Measurements from ENCODE around the gene GPR37. TPM values are rescaled to one million over a fixed set of nuclear protein-coding genes. Genes with fewer than 3 reads are reported as not detected.

Gene GPR37
- total RNA-seq, 1 donor from 2014 or later: 9.8 TPM

DNA sequence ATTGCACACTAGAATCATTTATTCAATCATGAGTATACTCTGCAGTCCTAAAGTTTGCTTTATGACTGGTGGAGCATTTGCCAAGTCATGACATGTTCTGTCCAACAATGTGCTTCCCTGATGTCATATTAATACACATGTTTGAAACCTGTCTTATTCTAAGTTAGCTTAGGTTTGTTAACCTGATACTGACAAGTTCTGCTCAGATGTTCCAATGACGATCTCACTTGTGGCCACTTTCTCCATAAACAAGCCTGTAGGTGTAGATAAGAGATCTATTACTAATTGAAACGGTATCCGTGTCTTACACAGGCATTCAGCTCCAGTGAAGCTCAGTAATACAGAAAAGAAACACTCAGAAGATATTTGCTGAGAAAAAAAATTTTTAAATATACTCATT, 64.9 kb downstream of the GPR37 start:
- H3K4me1 Mint-ChIP-seq (ENCODE audit: low read depth, unreplicated experiment): peaks cover 19% of the 10 kb centered on the region
- no peak for FAIRE-seq

DNA sequence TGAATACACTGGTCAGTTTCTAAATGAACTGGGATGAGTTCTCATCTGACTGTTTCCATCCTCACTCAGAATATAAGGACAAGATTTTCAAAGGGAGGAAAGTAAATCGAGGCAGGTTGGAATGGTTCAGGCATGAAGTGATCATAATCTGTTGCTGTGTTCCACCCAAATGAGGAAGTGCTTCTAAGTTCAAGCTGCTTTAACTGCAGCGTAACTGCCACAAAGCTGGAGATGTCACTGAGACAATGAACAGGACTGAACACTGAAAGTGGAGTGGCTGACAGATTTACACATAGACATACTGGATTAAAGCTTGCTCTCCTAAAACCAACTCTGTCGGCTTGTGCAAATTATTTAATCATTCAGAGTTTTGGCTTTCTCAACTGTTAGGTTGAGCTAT, 66.6 kb downstream of the GPR37 start:
- Histone ChIP-seq H3K4me1 (ENCODE audit: insufficient read depth, low read length) (no peaks in the 10 kb centered on the region), H3K27me3 (ENCODE audit: insufficient read depth, low read length) (no peaks in the 10 kb centered on the region), H4K20me1 (ENCODE audit: insufficient read depth, low read length) (no peaks in the 10 kb centered on the region), H3K36me3 (ENCODE audit: insufficient read depth, low read length) (no peaks in the 10 kb centered on the region), H3K9me3 (ENCODE audit: insufficient read depth, low read depth, low read length) (no peaks in the 10 kb centered on the region), H3K4me3 (ENCODE audit: insufficient read depth, low read depth, low read length) (no peak overlapping the region), H3K27ac (ENCODE audit: low read depth, low read length) (no peak overlapping the region), H3K4me2 (ENCODE audit: low read length) (no peak overlapping the region), H3K9ac (ENCODE audit: low read length) (no peak overlapping the region), H2AFZ (ENCODE audit: low read depth, low read length) (no peak overlapping the region), H3K79me2 (ENCODE audit: insufficient read depth, low read length) (no peaks in the 10 kb centered on the region)
- DNase-seq (ENCODE audit: low read depth) (no peak), FAIRE-seq (no peak)
- no peak for TF ChIP-seq EZH2 (IDR thresholded peaks at IDR 0.05; ENCODE audit: insufficient read depth, low read length)
- TF ChIP-seq, protein P1, sequence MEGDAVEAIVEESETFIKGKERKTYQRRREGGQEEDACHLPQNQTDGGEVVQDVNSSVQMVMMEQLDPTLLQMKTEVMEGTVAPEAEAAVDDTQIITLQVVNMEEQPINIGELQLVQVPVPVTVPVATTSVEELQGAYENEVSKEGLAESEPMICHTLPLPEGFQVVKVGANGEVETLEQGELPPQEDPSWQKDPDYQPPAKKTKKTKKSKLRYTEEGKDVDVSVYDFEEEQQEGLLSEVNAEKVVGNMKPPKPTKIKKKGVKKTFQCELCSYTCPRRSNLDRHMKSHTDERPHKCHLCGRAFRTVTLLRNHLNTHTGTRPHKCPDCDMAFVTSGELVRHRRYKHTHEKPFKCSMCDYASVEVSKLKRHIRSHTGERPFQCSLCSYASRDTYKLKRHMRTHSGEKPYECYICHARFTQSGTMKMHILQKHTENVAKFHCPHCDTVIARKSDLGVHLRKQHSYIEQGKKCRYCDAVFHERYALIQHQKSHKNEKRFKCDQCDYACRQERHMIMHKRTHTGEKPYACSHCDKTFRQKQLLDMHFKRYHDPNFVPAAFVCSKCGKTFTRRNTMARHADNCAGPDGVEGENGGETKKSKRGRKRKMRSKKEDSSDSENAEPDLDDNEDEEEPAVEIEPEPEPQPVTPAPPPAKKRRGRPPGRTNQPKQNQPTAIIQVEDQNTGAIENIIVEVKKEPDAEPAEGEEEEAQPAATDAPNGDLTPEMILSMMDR (IDR thresholded peaks at IDR 0.05; ENCODE audit: insufficient read depth, low read depth, low read length): no peak
- Mint-ChIP-seq H3K27ac (ENCODE audit: unreplicated experiment) (no peak overlapping the region), H3K4me1 (ENCODE audit: low read depth, unreplicated experiment) (peaks cover 19% of the 10 kb centered on the region), H3K36me3 (ENCODE audit: low read depth, unreplicated experiment) (no peaks in the 10 kb centered on the region), H3K9me3 (ENCODE audit: unreplicated experiment) (peaks cover 4% of the 10 kb centered on the region), H3K4me3 (ENCODE audit: unreplicated experiment) (no peak overlapping the region), H3K27me3 (ENCODE audit: low read depth, unreplicated experiment) (no peaks in the 10 kb centered on the region)

More for the DNA sequence above, 64.9 kb downstream of the GPR37 start:
- no peaks in the 10 kb centered on the region for H3K36me3 ChIP-seq (ENCODE audit: insufficient read depth, low read length)
- Mint-ChIP-seq H3K9me3 (ENCODE audit: unreplicated experiment) (peaks cover 5% of the 10 kb centered on the region), H3K36me3 (ENCODE audit: low read depth, unreplicated experiment) (no peaks in the 10 kb centered on the region), H3K4me3 (ENCODE audit: unreplicated experiment) (no peak overlapping the region), H3K27ac (ENCODE audit: unreplicated experiment) (no peak overlapping the region), H3K27me3 (ENCODE audit: low read depth, unreplicated experiment) (no peaks in the 10 kb centered on the region)
- H3K27ac ChIP-seq (ENCODE audit: low read depth, low read length): no peak overlapping the region
- H3K4me3 ChIP-seq (ENCODE audit: insufficient read depth, low read depth, low read length): no peak overlapping the region
- DNase-seq (ENCODE audit: low read depth): peak; percentile 52
- no peaks in the 10 kb centered on the region for H4K20me1 ChIP-seq (ENCODE audit: insufficient read depth, low read length)
- H2AFZ ChIP-seq (ENCODE audit: low read depth, low read length): no peak overlapping the region
- no peaks in the 10 kb centered on the region for H3K79me2 ChIP-seq (ENCODE audit: insufficient read depth, low read length)
- H3K4me1 ChIP-seq (ENCODE audit: insufficient read depth, low read length): no peaks in the 10 kb centered on the region
- TF ChIP-seq, protein P1 (IDR thresholded peaks at IDR 0.05; ENCODE audit: insufficient read depth, low read depth, low read length): no peak
- TF ChIP-seq EZH2 (IDR thresholded peaks at IDR 0.05; ENCODE audit: insufficient read depth, low read length): no peak
- H3K4me2 ChIP-seq (ENCODE audit: low read length): no peak overlapping the region
- H3K9me3 ChIP-seq (ENCODE audit: insufficient read depth, low read depth, low read length): no peaks in the 10 kb centered on the region
- no peak overlapping the region for H3K9ac ChIP-seq (ENCODE audit: low read length)
- no peaks in the 10 kb centered on the region for H3K27me3 ChIP-seq (ENCODE audit: insufficient read depth, low read length)

DNA sequence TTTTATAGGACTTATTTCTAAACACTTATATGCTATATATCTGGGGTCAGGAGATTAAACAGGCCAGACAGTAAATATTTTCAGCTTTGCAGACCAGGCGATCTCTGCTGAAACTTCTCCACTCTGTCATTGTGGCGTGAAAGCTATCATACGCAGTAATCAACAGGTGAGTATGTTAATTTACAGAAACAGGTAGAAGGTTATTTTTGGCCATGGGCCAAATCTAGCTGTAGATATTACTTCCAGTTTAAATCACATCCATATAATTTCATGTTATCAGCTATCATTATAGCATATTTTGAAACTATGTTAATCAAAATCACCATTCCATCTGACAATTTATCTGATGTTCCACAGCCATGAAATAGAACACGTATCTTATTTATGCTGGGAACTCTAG, 67.8 kb downstream of the GPR37 start:
- Mint-ChIP-seq H3K4me1 (ENCODE audit: low read depth, unreplicated experiment) (peaks cover 15% of the 10 kb centered on the region), H3K27ac (ENCODE audit: unreplicated experiment) (no peak overlapping the region), H3K27me3 (ENCODE audit: low read depth, unreplicated experiment) (no peaks in the 10 kb centered on the region), H3K4me3 (ENCODE audit: unreplicated experiment) (no peak overlapping the region), H3K9me3 (ENCODE audit: unreplicated experiment) (peaks cover 4% of the 10 kb centered on the region), H3K36me3 (ENCODE audit: low read depth, unreplicated experiment) (no peaks in the 10 kb centered on the region)
- Histone ChIP-seq H3K27ac (ENCODE audit: low read depth, low read length) (no peak overlapping the region), H3K79me2 (ENCODE audit: insufficient read depth, low read length) (no peaks in the 10 kb centered on the region), H3K27me3 (ENCODE audit: insufficient read depth, low read length) (no peaks in the 10 kb centered on the region), H3K9me3 (ENCODE audit: insufficient read depth, low read depth, low read length) (no peaks in the 10 kb centered on the region), H3K4me3 (ENCODE audit: insufficient read depth, low read depth, low read length) (no peak overlapping the region), H3K4me2 (ENCODE audit: low read length) (no peak overlapping the region), H3K9ac (ENCODE audit: low read length) (no peak overlapping the region), H2AFZ (ENCODE audit: low read depth, low read length) (no peak overlapping the region), H4K20me1 (ENCODE audit: insufficient read depth, low read length) (no peaks in the 10 kb centered on the region), H3K4me1 (ENCODE audit: insufficient read depth, low read length) (no peaks in the 10 kb centered on the region), H3K36me3 (ENCODE audit: insufficient read depth, low read length) (no peaks in the 10 kb centered on the region)
- DNase-seq (ENCODE audit: low read depth) (no peak), FAIRE-seq (no peak)
- TF ChIP-seq EZH2 (IDR thresholded peaks at IDR 0.05; ENCODE audit: insufficient read depth, low read length): no peak
- TF ChIP-seq, protein P1 (IDR thresholded peaks at IDR 0.05; ENCODE audit: insufficient read depth, low read depth, low read length): no peak

Other genes with a start within 250 kb of the GPR37 start
- gene POT1, start 164.0 kb upstream of the GPR37 start, total RNA-seq: 14.6 and 19.4 TPM in 2 replicates